Activated naive CD4-positive, alpha-beta T cell treated with anti-CD3 and anti-CD28 coated beads, Interleukin-2, amount 50 U/mL, for 16 hours (primary cell): Measurements from ENCODE around the gene RPS6KA1.
"Not testable (repeated sequence)": the region's sequence is repeated elsewhere in the genome, so short reads cannot be mapped to it uniquely, and the experiment has no call there.

Experiments
- DNase-seq: peaks from one replicate; pipeline ENCODE4 v3.0.0-alpha.2; 2020

RPS6KA1 gene

GRCh38 chr1:26529655-26530409, at the start of gene RPS6KA1:
Gene RPS6KA1, plus strand, starts transcription at chr1:26529761. Its CDS starts 160 bp downstream, at chr1:26529921.
- DNase-seq: peak; percentile 65

GRCh38 chr1:26482921-26483320, 46.6 kb upstream of the RPS6KA1 start:
- DNase-seq: no peak

- DNase-seq: no peak
Measured at GRCh38 chr1:26483980-26484379, 45.6 kb upstream of the RPS6KA1 start.

GRCh38 chr1:26490155-26490554, 39.4 kb upstream of the RPS6KA1 start:
- no peak for DNase-seq

- no peak for DNase-seq
Measured at GRCh38 chr1:26493267-26493666, 36.3 kb upstream of the RPS6KA1 start.

GRCh38 chr1:26493938-26494337, 35.6 kb upstream of the RPS6KA1 start:
- DNase-seq: no peak

- DNase-seq: no peak
Measured at GRCh38 chr1:26496861-26497260, 32.7 kb upstream of the RPS6KA1 start.

GRCh38 chr1:26498894-26499293, 30.7 kb upstream of the RPS6KA1 start:
- DNase-seq: no peak

GRCh38 chr1:26500488-26501175, 28.9 kb upstream of the RPS6KA1 start:
- peak; percentile 90 for DNase-seq

- DNase-seq: not testable (repeated sequence)
Measured at GRCh38 chr1:26510711-26511110, 18.9 kb upstream of the RPS6KA1 start.

GRCh38 chr1:26515836-26516235, 13.7 kb upstream of the RPS6KA1 start:
- not testable (repeated sequence) for DNase-seq

- DNase-seq: no peak
Measured at GRCh38 chr1:26516987-26517765, 12.4 kb upstream of the RPS6KA1 start.

GRCh38 chr1:26517766-26518049, 11.9 kb upstream of the RPS6KA1 start:
- DNase-seq: no peak

- no peak for DNase-seq
Measured at GRCh38 chr1:26518355-26518754, 11.2 kb upstream of the RPS6KA1 start.

- no peak for DNase-seq
Measured at GRCh38 chr1:26520339-26520738, 9.2 kb upstream of the RPS6KA1 start.

- DNase-seq: no peak
Measured at GRCh38 chr1:26521669-26522030, 7.9 kb upstream of the RPS6KA1 start.

GRCh38 chr1:26522073-26522472, 7.5 kb upstream of the RPS6KA1 start:
- DNase-seq: no peak

GRCh38 chr1:26524181-26524580, 5.4 kb upstream of the RPS6KA1 start:
- no peak for DNase-seq

GRCh38 chr1:26526287-26526686, 3.3 kb upstream of the RPS6KA1 start:
- no peak for DNase-seq

- DNase-seq: no peak
Measured at GRCh38 chr1:26529405-26529654, 231 bp upstream of the RPS6KA1 start.

- DNase-seq: no peak
Measured at GRCh38 chr1:26530410-26530894, 891 bp downstream of the RPS6KA1 start.

- no peak for DNase-seq
Measured at GRCh38 chr1:26530895-26531598, 1.5 kb downstream of the RPS6KA1 start.

GRCh38 chr1:26531651-26532131, 2.1 kb downstream of the RPS6KA1 start:
- no peak for DNase-seq
